Fibroblast of peridontal ligament (primary cell): Measurements from ENCODE around the gene C20orf144.

Experiments used
- DNase-seq: peaks from one replicate; pipeline ENCODE4 v3.0.0-alpha.2; 2010; ENCODE audit errors: extremely low read depth

C20orf144 gene

GRCh38 chr20:33650111-33650752, 11.9 kb upstream of the C20orf144 start:
- no peak for DNase-seq

- DNase-seq: no peak
These were observed 11.2 kb upstream of the C20orf144 start for GRCh38 chr20:33650753-33651561.

- DNase-seq: no peak
These were observed 10.5 kb upstream of the C20orf144 start for GRCh38 chr20:33651562-33652048.

GRCh38 chr20:33653218-33653899, 8.8 kb upstream of the C20orf144 start:
- peak; percentile 71 for DNase-seq

GRCh38 chr20:33653900-33654596, 8.1 kb upstream of the C20orf144 start:
- DNase-seq: no peak

GRCh38 chr20:33654680-33655161, 7.4 kb upstream of the C20orf144 start:
- no peak for DNase-seq

GRCh38 chr20:33655164-33655563, 7.0 kb upstream of the C20orf144 start:
- DNase-seq: no peak

- DNase-seq: no peak
These were observed 5.9 kb upstream of the C20orf144 start for GRCh38 chr20:33656010-33656782.

GRCh38 chr20:33656783-33657703, 5.1 kb upstream of the C20orf144 start:
- no peak for DNase-seq

GRCh38 chr20:33657704-33658095, 4.4 kb upstream of the C20orf144 start:
- DNase-seq: no peak

GRCh38 chr20:33658510-33658909, 3.6 kb upstream of the C20orf144 start:
- no peak for DNase-seq

- no peak for DNase-seq
These were observed 3.2 kb upstream of the C20orf144 start for GRCh38 chr20:33658929-33659328.

- DNase-seq: no peak
These were observed 2.6 kb upstream of the C20orf144 start for GRCh38 chr20:33659341-33660034.

- DNase-seq: no peak
These were observed 2.0 kb upstream of the C20orf144 start for GRCh38 chr20:33660035-33660684.

GRCh38 chr20:33660685-33661058, 1.5 kb upstream of the C20orf144 start:
- DNase-seq: no peak

GRCh38 chr20:33663161-33664084, 1.3 kb downstream of the C20orf144 start:
- peak; percentile 40 for DNase-seq

GRCh38 chr20:33664085-33664761, 2.1 kb downstream of the C20orf144 start:
- DNase-seq: no peak
